CD8-positive, alpha-beta memory T cell (primary cell): ENCODE measurements around the gene SYF2. TPM values are rescaled to one million over a fixed set of nuclear protein-coding genes. Genes with fewer than 3 reads are reported as not detected.

Source experiments
- CTCF ChIA-PET: fragments of 350-600 bp; sonication (Branson Sonifier 250); formaldehyde crosslinking; loops from one replicate; lab custom pipeline; 2021; ENCODE audit warnings: antibody characterized with exemption; lab: Charles Lee
- POLR2A ChIA-PET: fragments of 350-600 bp; sonication (Branson Sonifier 250); formaldehyde crosslinking; loops from one replicate; lab custom pipeline; 2021; ENCODE audit warnings: antibody characterized with exemption; lab: Charles Lee
- DNase-seq, 5 donors: peaks; one replicate each; pipeline versions ENCODE4 v3.0.0 to v3.0.0-alpha.2; 2020 to 2022; ENCODE audit warnings: mixed read lengths in 1 of 5
- H3K27ac ChIP-seq: one replicate; pipeline ENCODE4 v1.7.0; 2013; ENCODE audit warnings: low read depth, mild to moderate bottlenecking, low read length, moderate library complexity
- H3K27me3 ChIP-seq: 2 replicates; pipeline ENCODE4 v1.7.0; 2013; ENCODE audit warnings: low read length, mild to moderate bottlenecking; ENCODE audit not compliant: insufficient read depth, poor library complexity, severe bottlenecking
- H3K36me3 ChIP-seq: 2 replicates; pipeline ENCODE4 v1.7.0; 2013; ENCODE audit warnings: mild to moderate bottlenecking, low read length, moderate library complexity; ENCODE audit not compliant: insufficient read depth
- H3K4me1 ChIP-seq: 2 replicates; pipeline ENCODE4 v1.7.0; 2013; ENCODE audit warnings: mild to moderate bottlenecking, low read length, moderate library complexity; ENCODE audit not compliant: insufficient read depth
- H3K4me3 ChIP-seq: 2 replicates; pipeline ENCODE4 v1.7.0; 2013; ENCODE audit warnings: mild to moderate bottlenecking, low read length
- H3K9me3 ChIP-seq: 2 replicates; pipeline ENCODE4 v1.7.0; 2013; ENCODE audit warnings: mild to moderate bottlenecking, low read length
- H3K27ac Mint-ChIP-seq, 8 donors: one replicate each; pipeline ENCODE4 v1.8.0; 2020 to 2021; ENCODE audit warnings: mixed read lengths in 8 of 8, mild to moderate bottlenecking in 6 of 8, inconsistent platforms in 3 of 8, moderate library complexity in 3 of 8
- H3K27me3 Mint-ChIP-seq, 2 donors: one replicate each; pipeline ENCODE4 v1.8.0; 2020 to 2021; ENCODE audit warnings: mixed read lengths in 2 of 2, mild to moderate bottlenecking in 1 of 2, moderate library complexity in 1 of 2
- H3K36me3 Mint-ChIP-seq, 3 donors: one replicate each; pipeline ENCODE4 v1.8.0; 2020 to 2021; ENCODE audit warnings: mixed read lengths in 3 of 3, inconsistent platforms in 1 of 3, mild to moderate bottlenecking in 1 of 3
- H3K4me1 Mint-ChIP-seq, 3 donors: one replicate each; pipeline ENCODE4 v1.8.0; 2020 to 2021; ENCODE audit warnings: mixed read lengths in 3 of 3, inconsistent platforms in 1 of 3, mild to moderate bottlenecking in 1 of 3
- H3K4me3 Mint-ChIP-seq, 7 donors: one replicate each; pipeline ENCODE4 v1.8.0; 2020 to 2021; ENCODE audit warnings: mixed read lengths in 7 of 7, mild to moderate bottlenecking in 6 of 7, moderate library complexity in 4 of 7, inconsistent platforms in 2 of 7
- H3K9me3 Mint-ChIP-seq, 5 donors: one replicate each; pipeline ENCODE4 v1.8.0; 2020 to 2022; ENCODE audit warnings: mixed read lengths in 5 of 5, mild to moderate bottlenecking in 3 of 5, moderate library complexity in 2 of 5, inconsistent platforms in 1 of 5
- polyA plus RNA-seq: library from polyadenylated mRNA; unstranded; fragments of 300-500 nt; fragmentation: Illumina TruSeq; gene quantifications from one replicate; pipeline ENCODE4 v1.2.3, GENCODE V29; 2021
- total RNA-seq, 2 experiments: library from RNA; stranded (reverse); gene quantifications; one replicate each; pipeline ENCODE4 v1.2.3, GENCODE V29; 2021

SYF2 gene
- total and polyA plus RNA-seq, 3 experiments from 2014 or later, result 38.4 to 90.7 (median 40.4) TPM

GRCh38 chr1:25222606-25223005, 9.7 kb downstream of the SYF2 start:
- CTCF ChIA-PET, result interaction anchor here (2.0 kb wide), 1 partner anchor 9 kb away, joined by 5 read pairs; the partner anchor contains the start of gene SYF2
- H3K27me3 Mint-ChIP-seq, result no peaks in the 10 kb centered on the region
- no peak overlapping the region for H3K4me3 ChIP-seq
- no peaks in the 10 kb centered on the region for H3K4me1 ChIP-seq
- POLR2A ChIA-PET, result no interaction called here
- peaks cover 44% of the 10 kb centered on the region for H3K36me3 ChIP-seq
- no peak overlapping the region for H3K4me3 Mint-ChIP-seq
- H3K9me3 Mint-ChIP-seq, result no peaks in the 10 kb centered on the region
- peaks cover 2 to 64% (median 22%) of the 10 kb centered on the region in 3 donors for H3K36me3 Mint-ChIP-seq
- no peaks in the 10 kb centered on the region for H3K27me3 ChIP-seq
- H3K27ac ChIP-seq, result no peak overlapping the region
- peaks cover 4 to 6% (median 5%) of the 10 kb centered on the region in 3 donors for H3K4me1 Mint-ChIP-seq
- no peaks in the 10 kb centered on the region for H3K9me3 ChIP-seq
- no peak for DNase-seq
- H3K27ac Mint-ChIP-seq, result peak overlapping the region in 1 of 8 donors; percentile 23

- no peak for DNase-seq
- POLR2A ChIA-PET, result no interaction called here
- no peaks in the 10 kb centered on the region for H3K9me3 Mint-ChIP-seq
- Histone ChIP-seq H3K9me3 (no peaks in the 10 kb centered on the region), H3K4me1 (no peaks in the 10 kb centered on the region), H3K27ac (no peak overlapping the region), H3K4me3 (no peak overlapping the region), H3K36me3 (peaks cover 29% of the 10 kb centered on the region), H3K27me3 (no peaks in the 10 kb centered on the region)
- CTCF ChIA-PET, result no interaction called here
- H3K4me1 Mint-ChIP-seq, result peaks cover 0 to 3% (median 2%) of the 10 kb centered on the region in 3 donors
- no peak overlapping the region for H3K27ac Mint-ChIP-seq
- H3K36me3 Mint-ChIP-seq, result peaks cover 2 to 48% (median 18%) of the 10 kb centered on the region in 3 donors
- no peak overlapping the region for H3K4me3 Mint-ChIP-seq
- no peaks in the 10 kb centered on the region for H3K27me3 Mint-ChIP-seq
Observed at GRCh38 chr1:25220666-25221065, 11.6 kb downstream of the SYF2 start.

DNA sequence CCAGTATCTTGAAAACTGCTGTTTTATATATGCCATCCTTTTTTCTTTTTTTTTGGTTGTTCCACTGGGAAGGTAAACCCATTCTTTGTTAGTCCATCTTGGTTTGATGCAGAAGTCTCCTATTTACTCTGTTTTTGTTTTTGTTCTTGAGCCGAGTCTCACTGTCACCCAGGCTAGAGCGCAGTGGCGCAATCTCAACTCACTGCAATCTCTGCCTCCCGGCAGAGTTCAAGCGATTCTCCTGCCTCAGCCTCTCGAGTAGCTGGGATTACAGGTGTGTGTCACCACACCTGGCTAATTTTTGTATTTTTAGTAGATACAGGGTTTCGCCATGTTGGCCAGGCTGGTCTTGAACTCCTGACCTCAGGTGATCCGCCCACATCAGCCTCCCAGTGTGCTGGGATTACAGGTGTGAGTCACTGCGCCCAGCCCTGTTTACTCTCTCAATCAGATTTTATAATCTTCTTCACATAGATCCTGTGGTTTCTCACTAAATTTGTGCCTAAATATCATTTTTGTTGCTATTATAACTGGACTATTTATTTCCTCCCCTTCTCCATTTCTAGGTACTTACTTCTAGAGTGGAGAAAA, 12.5 kb downstream of the SYF2 start:
- Histone ChIP-seq H3K36me3 (peaks cover 27% of the 10 kb centered on the region), H3K9me3 (no peaks in the 10 kb centered on the region), H3K27me3 (no peaks in the 10 kb centered on the region), H3K4me3 (no peak overlapping the region), H3K4me1 (no peaks in the 10 kb centered on the region), H3K27ac (no peak overlapping the region)
- Mint-ChIP-seq H3K27me3 (no peaks in the 10 kb centered on the region), H3K9me3 (no peaks in the 10 kb centered on the region), H3K27ac (peak overlapping the region in 4 of 8 donors; percentile 40 to 84 (median 60)), H3K4me3 (no peak overlapping the region), H3K36me3 (peaks cover 2 to 45% (median 18%) of the 10 kb centered on the region in 3 donors), H3K4me1 (peaks cover 0 to 3% (median 3%) of the 10 kb centered on the region in 3 donors)
- POLR2A ChIA-PET, result no interaction called here
- CTCF ChIA-PET, result no interaction called here
- no peak for DNase-seq

DNA sequence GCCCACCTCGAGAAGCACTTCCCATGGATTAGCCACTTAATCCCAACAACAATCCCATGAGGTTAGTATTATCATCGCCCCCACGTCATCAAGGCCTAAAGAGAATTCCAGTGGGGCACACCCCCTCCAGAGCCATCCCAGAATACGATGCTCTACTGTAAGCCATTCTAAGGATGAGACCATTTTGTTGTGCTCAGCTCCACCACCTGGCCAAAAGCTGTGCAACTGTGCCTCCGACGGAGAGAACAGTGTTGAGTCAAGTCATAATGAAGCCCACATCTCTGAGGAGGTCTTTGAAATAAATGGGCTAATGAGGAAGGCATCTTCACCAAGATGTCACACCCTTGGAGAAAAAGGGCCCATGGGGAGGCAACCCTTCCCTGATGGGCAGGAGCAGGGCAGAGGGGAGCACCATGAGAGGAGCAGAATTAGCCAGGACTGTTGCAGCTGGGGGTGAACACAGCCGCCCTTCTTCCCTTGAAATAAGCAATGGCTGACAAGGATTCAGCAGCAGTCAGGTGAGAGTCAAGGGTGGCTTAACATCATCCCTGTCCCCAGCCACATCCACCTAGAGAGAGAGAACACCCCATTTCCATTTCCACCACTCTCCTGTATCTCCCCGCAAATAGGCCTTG, 14.6 kb downstream of the SYF2 start:
- H3K36me3 ChIP-seq, result peaks cover 13% of the 10 kb centered on the region
- H3K27me3 ChIP-seq, result no peaks in the 10 kb centered on the region
- H3K9me3 Mint-ChIP-seq, result no peaks in the 10 kb centered on the region
- CTCF ChIA-PET, result no interaction called here
- H3K4me3 ChIP-seq, result no peak overlapping the region
- no peaks in the 10 kb centered on the region for H3K4me1 ChIP-seq
- H3K27ac Mint-ChIP-seq, result peak overlapping the region in 3 of 8 donors; percentile 25 to 48 (median 27)
- no peak overlapping the region for H3K27ac ChIP-seq
- DNase-seq, result no peak
- H3K9me3 ChIP-seq, result no peaks in the 10 kb centered on the region
- H3K4me1 Mint-ChIP-seq, result peaks cover 0 to 3% (median 3%) of the 10 kb centered on the region in 3 donors
- POLR2A ChIA-PET, result no interaction called here
- no peak overlapping the region for H3K4me3 Mint-ChIP-seq
- peaks cover 2 to 30% (median 14%) of the 10 kb centered on the region in 3 donors for H3K36me3 Mint-ChIP-seq
- no peaks in the 10 kb centered on the region for H3K27me3 Mint-ChIP-seq

- Mint-ChIP-seq H3K36me3 (peaks cover 0 to 23% (median 8%) of the 10 kb centered on the region in 3 donors), H3K9me3 (no peaks in the 10 kb centered on the region), H3K27me3 (no peaks in the 10 kb centered on the region), H3K27ac (peak overlapping the region in 1 of 8 donors; percentile 51), H3K4me1 (peaks cover 0 to 3% (median 3%) of the 10 kb centered on the region in 3 donors), H3K4me3 (no peak overlapping the region)
- Histone ChIP-seq H3K27ac (no peak overlapping the region), H3K4me1 (no peaks in the 10 kb centered on the region), H3K27me3 (no peaks in the 10 kb centered on the region), H3K9me3 (no peaks in the 10 kb centered on the region), H3K36me3 (peaks cover 8% of the 10 kb centered on the region), H3K4me3 (no peak overlapping the region)
- ChIA-PET POLR2A (no interaction called here), CTCF (no interaction called here)
- no peak for DNase-seq
Observed at GRCh38 chr1:25217015-25217414, 15.3 kb downstream of the SYF2 start.

DNA sequence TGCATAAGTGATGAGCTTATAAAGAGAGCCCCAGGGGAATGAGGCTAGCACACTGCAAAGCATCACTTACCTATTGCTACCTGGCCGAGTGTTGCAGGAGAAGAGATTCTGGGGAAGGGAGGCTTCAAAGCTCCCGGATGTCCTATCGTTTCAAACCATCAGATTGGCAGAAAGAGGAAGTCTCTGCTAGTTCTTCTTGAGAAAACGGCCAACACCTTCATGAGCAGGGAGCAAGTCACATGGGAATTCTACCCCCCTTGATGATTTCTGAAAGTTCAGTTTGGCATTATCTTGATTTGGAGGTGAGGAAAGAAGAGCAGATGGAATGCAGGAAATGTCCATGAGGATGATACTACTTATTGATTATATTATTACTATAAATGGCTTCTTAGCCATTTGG, 16.2 kb downstream of the SYF2 start:
- no peak overlapping the region for H3K27ac Mint-ChIP-seq
- Histone ChIP-seq H3K9me3 (no peaks in the 10 kb centered on the region), H3K4me1 (no peaks in the 10 kb centered on the region), H3K4me3 (no peak overlapping the region), H3K27ac (no peak overlapping the region), H3K36me3 (no peaks in the 10 kb centered on the region), H3K27me3 (no peaks in the 10 kb centered on the region)
- ChIA-PET CTCF (interaction anchor here (1.0 kb wide), 1 partner anchor 368 kb away, joined by 3 read pairs; no protein-coding TSS in a partner anchor), POLR2A (interaction anchor here (1.1 kb wide), 1 partner anchor 16 kb away, joined by 3 read pairs; the partner anchor contains the start of gene SYF2)
- peaks cover 0 to 14% (median 4%) of the 10 kb centered on the region in 3 donors for H3K36me3 Mint-ChIP-seq
- no peaks in the 10 kb centered on the region for H3K9me3 Mint-ChIP-seq
- no peak overlapping the region for H3K4me3 Mint-ChIP-seq
- H3K27me3 Mint-ChIP-seq, result peaks cover 2% of the 10 kb centered on the region in 2 donors
- no peak for DNase-seq
- peaks cover 0 to 3% (median 3%) of the 10 kb centered on the region in 3 donors for H3K4me1 Mint-ChIP-seq

- no peak overlapping the region for H3K27ac ChIP-seq
- POLR2A ChIA-PET, result no interaction called here
- CTCF ChIA-PET, result no interaction called here
Observed at GRCh38 chr1:25212725-25213124, 19.6 kb downstream of the SYF2 start.

GRCh38 chr1:25210728-25211127, 21.6 kb downstream of the SYF2 start:
- no peak for DNase-seq
- no peak overlapping the region for H3K4me3 Mint-ChIP-seq
- no peak overlapping the region for H3K27ac Mint-ChIP-seq
- peaks cover 0 to 1% (median 0%) of the 10 kb centered on the region in 3 donors for H3K4me1 Mint-ChIP-seq
- H3K4me3 ChIP-seq, result no peak overlapping the region
- peaks cover 8 to 26% of the 10 kb centered on the region in 2 donors for H3K27me3 Mint-ChIP-seq
- POLR2A ChIA-PET, result no interaction called here
- H3K27ac ChIP-seq, result no peak overlapping the region
- H3K27me3 ChIP-seq, result peaks cover under 1% of the 10 kb centered on the region
- H3K9me3 Mint-ChIP-seq, result no peaks in the 10 kb centered on the region
- no peaks in the 10 kb centered on the region for H3K36me3 ChIP-seq
- H3K9me3 ChIP-seq, result no peaks in the 10 kb centered on the region
- CTCF ChIA-PET, result no interaction called here
- no peaks in the 10 kb centered on the region for H3K36me3 Mint-ChIP-seq
- no peaks in the 10 kb centered on the region for H3K4me1 ChIP-seq

More at GRCh38 chr1:25212725-25213124, 19.6 kb downstream of the SYF2 start:
- H3K27ac Mint-ChIP-seq, result no peak overlapping the region
- no peaks in the 10 kb centered on the region for H3K27me3 ChIP-seq
- H3K4me1 ChIP-seq, result no peaks in the 10 kb centered on the region
- peaks cover 8 to 22% of the 10 kb centered on the region in 2 donors for H3K27me3 Mint-ChIP-seq
- DNase-seq, result no peak
- H3K9me3 Mint-ChIP-seq, result no peaks in the 10 kb centered on the region
- peaks cover 0 to 3% (median 3%) of the 10 kb centered on the region in 3 donors for H3K4me1 Mint-ChIP-seq
- no peaks in the 10 kb centered on the region for H3K9me3 ChIP-seq
- H3K36me3 Mint-ChIP-seq, result no peaks in the 10 kb centered on the region
- H3K4me3 Mint-ChIP-seq, result no peak overlapping the region
- H3K36me3 ChIP-seq, result no peaks in the 10 kb centered on the region
- H3K4me3 ChIP-seq, result no peak overlapping the region
